ENCODE data around the gene VTI1A.

DNA sequence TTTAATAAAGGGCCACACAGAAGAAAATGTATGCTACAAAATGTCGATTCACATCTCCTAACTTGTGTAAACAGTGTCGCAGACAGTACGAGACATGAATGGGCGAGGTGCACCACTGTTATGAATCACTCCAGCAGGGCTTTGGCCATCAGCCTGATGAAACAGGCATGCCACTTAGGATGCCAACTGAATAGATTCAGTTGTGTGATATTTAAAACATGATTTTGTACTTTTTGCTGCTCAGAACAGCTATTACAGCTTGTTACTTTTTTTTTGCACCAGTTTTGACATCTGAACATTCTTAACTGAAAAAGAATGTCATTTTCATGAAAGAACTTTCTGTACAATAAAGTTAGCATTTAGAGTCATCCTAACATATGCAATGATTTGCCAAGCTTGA lies 138.1 kb downstream of the VTI1A start:
- TF ChIP-seq, protein P1, sequence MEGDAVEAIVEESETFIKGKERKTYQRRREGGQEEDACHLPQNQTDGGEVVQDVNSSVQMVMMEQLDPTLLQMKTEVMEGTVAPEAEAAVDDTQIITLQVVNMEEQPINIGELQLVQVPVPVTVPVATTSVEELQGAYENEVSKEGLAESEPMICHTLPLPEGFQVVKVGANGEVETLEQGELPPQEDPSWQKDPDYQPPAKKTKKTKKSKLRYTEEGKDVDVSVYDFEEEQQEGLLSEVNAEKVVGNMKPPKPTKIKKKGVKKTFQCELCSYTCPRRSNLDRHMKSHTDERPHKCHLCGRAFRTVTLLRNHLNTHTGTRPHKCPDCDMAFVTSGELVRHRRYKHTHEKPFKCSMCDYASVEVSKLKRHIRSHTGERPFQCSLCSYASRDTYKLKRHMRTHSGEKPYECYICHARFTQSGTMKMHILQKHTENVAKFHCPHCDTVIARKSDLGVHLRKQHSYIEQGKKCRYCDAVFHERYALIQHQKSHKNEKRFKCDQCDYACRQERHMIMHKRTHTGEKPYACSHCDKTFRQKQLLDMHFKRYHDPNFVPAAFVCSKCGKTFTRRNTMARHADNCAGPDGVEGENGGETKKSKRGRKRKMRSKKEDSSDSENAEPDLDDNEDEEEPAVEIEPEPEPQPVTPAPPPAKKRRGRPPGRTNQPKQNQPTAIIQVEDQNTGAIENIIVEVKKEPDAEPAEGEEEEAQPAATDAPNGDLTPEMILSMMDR (IDR thresholded peaks at IDR 0.05), result no peak
- no peak for TF ChIP-seq POLR2AphosphoS5 (IDR thresholded peaks at IDR 0.05)
- TF ChIP-seq POLR2A (IDR thresholded peaks at IDR 0.05), result no peak

All from upper lobe of left lung (tissue), 4 donors.